ENCODE results near the gene BAZ2B.

- TF ChIP-seq CTCF (IDR thresholded peaks at IDR 0.05) (no peak), POLR2A (IDR thresholded peaks at IDR 0.05) (no peak)
Measured at GRCh38 chr2:159561786-159562185, 54.6 kb downstream of the BAZ2B start.

Measured in lower leg skin (tissue), 3 donors.